NT2/D1 (cell line): ENCODE data around the gene SUGP2.

Source experiments
- YY1 ChIP-seq: IDR thresholded peaks from 2 replicates; pipeline ENCODE4 v1.6.1; 2011; ENCODE audit not compliant: insufficient read length, insufficient read depth
- ZNF274 ChIP-seq: IDR thresholded peaks from 2 replicates; pipeline ENCODE4 v1.6.1; 2011; ENCODE audit warnings: mild to moderate bottlenecking, low read depth, low read length

- TF ChIP-seq ZNF274 (no peak), YY1 (no peak)
Measured at GRCh38 chr19:19064098-19064722, 30.9 kb upstream of the SUGP2 start.
